ENCODE measurements around the gene LRRC4C. TPM values are rescaled to one million over a fixed set of nuclear protein-coding genes. Genes with fewer than 3 reads are reported as not detected.

LRRC4C gene
- total RNA-seq, 3 donors from 2014 or later (not counting 1 experiment from before 2014, with no cell fraction given), result not detected

GRCh38 chr11:41110527-41110926, 348.9 kb downstream of the LRRC4C start:
- TF ChIP-seq CTCF (IDR thresholded peaks at IDR 0.05), result no peak
- Mint-ChIP-seq H3K4me3 (no peak overlapping the region), H3K36me3 (no peaks in the 10 kb centered on the region), H3K27me3 (ENCODE audit: low read depth in 2 of 2) (no peaks in the 10 kb centered on the region), H3K9me3 (peaks cover 6 to 9% of the 10 kb centered on the region in 2 donors), H3K27ac (no peak overlapping the region), H3K4me1 (no peaks in the 10 kb centered on the region)
- Histone ChIP-seq H3K9me3 (ENCODE audit: control insufficient read depth, insufficient read depth, low read length) (no peaks in the 10 kb centered on the region), H3K4me1 (ENCODE audit: control insufficient read depth, insufficient read depth, low read length) (no peaks in the 10 kb centered on the region), H3K27ac (ENCODE audit: low read length) (no peak overlapping the region), H3K27me3 (ENCODE audit: control insufficient read depth, insufficient read depth, low read length) (no peaks in the 10 kb centered on the region), H3K36me3 (ENCODE audit: control insufficient read depth, insufficient read depth, low read length) (no peaks in the 10 kb centered on the region), H3K4me3 (ENCODE audit: low read length) (no peak overlapping the region)
- intact Hi-C loops (cut with micrococcal nuclease), result no loop called here
- DNase-seq, result no peak
- no peak for ATAC-seq
- WGBS (ENCODE audit: insufficient coverage), result no CpG with 5 or more reads among the region's 4 CpGs

- intact Hi-C loops (cut with micrococcal nuclease), result no loop called here
- TF ChIP-seq CTCF (IDR thresholded peaks at IDR 0.05), result no peak
- peaks cover 23% of the 10 kb centered on the region for H3K36me3 Mint-ChIP-seq
- no peaks in the 10 kb centered on the region for H3K36me3 ChIP-seq (ENCODE audit: control insufficient read depth, insufficient read depth, low read length)
- H3K9me3 ChIP-seq (ENCODE audit: control insufficient read depth, insufficient read depth, low read length), result no peaks in the 10 kb centered on the region
- no peaks in the 10 kb centered on the region for H3K4me1 ChIP-seq (ENCODE audit: control insufficient read depth, insufficient read depth, low read length)
- H3K27me3 ChIP-seq (ENCODE audit: control insufficient read depth, insufficient read depth, low read length), result no peaks in the 10 kb centered on the region
- DNase-seq (no peak), ATAC-seq (no peak)
- no peak overlapping the region for H3K4me3 ChIP-seq (ENCODE audit: low read length)
- no peaks in the 10 kb centered on the region for H3K4me1 Mint-ChIP-seq
- H3K9me3 Mint-ChIP-seq, result peaks cover 15 to 46% of the 10 kb centered on the region in 2 donors
- WGBS (ENCODE audit: insufficient coverage), result 95% methylated on average over 2 of the region's 4 CpGs
- H3K4me3 Mint-ChIP-seq, result no peak overlapping the region
- H3K27ac ChIP-seq (ENCODE audit: low read length), result no peak overlapping the region
- no peak overlapping the region for H3K27ac Mint-ChIP-seq
- no peaks in the 10 kb centered on the region for H3K27me3 Mint-ChIP-seq (ENCODE audit: low read depth in 2 of 2)
Observed at GRCh38 chr11:41102471-41102870, 357.0 kb downstream of the LRRC4C start.

GRCh38 chr11:41099654-41100053, 359.8 kb downstream of the LRRC4C start:
- peaks cover 22 to 47% of the 10 kb centered on the region in 2 donors for H3K9me3 Mint-ChIP-seq
- intact Hi-C loops (cut with micrococcal nuclease), result no loop called here
- H3K36me3 Mint-ChIP-seq, result peaks cover 23% of the 10 kb centered on the region

More at GRCh38 chr11:41099654-41100053, 359.8 kb downstream of the LRRC4C start:
- H3K4me3 Mint-ChIP-seq, result no peak overlapping the region
- Histone ChIP-seq H3K4me1 (ENCODE audit: control insufficient read depth, insufficient read depth, low read length) (no peaks in the 10 kb centered on the region), H3K9me3 (ENCODE audit: control insufficient read depth, insufficient read depth, low read length) (no peaks in the 10 kb centered on the region), H3K27ac (ENCODE audit: low read length) (no peak overlapping the region), H3K4me3 (ENCODE audit: low read length) (no peak overlapping the region), H3K36me3 (ENCODE audit: control insufficient read depth, insufficient read depth, low read length) (no peaks in the 10 kb centered on the region), H3K27me3 (ENCODE audit: control insufficient read depth, insufficient read depth, low read length) (no peaks in the 10 kb centered on the region)
- 65% methylated on average over 1 of the region's 1 CpG for WGBS (ENCODE audit: insufficient coverage)
- H3K27me3 Mint-ChIP-seq (ENCODE audit: low read depth in 2 of 2), result no peaks in the 10 kb centered on the region
- DNase-seq (no peak), ATAC-seq (no peak)
- TF ChIP-seq CTCF (IDR thresholded peaks at IDR 0.05), result no peak
- H3K27ac Mint-ChIP-seq, result no peak overlapping the region
- H3K4me1 Mint-ChIP-seq, result no peaks in the 10 kb centered on the region

All from natural killer cell (primary cell).